Amniotic stem cell (primary cell): Measurements from ENCODE around the gene PLS1.

ENCODE experiments used
- DNase-seq: peaks from one replicate; lab custom pipeline; 2025; lab: John Stamatoyannopoulos, UW

The PLS1 gene

GRCh38 chr3:142641504-142641903 lies 45.3 kb downstream of the PLS1 start:
- no peak for DNase-seq

GRCh38 chr3:142642956-142643355 lies 46.8 kb downstream of the PLS1 start:
- DNase-seq, result no peak

GRCh38 chr3:142644502-142644901 lies 48.3 kb downstream of the PLS1 start:
- no peak for DNase-seq

DNA sequence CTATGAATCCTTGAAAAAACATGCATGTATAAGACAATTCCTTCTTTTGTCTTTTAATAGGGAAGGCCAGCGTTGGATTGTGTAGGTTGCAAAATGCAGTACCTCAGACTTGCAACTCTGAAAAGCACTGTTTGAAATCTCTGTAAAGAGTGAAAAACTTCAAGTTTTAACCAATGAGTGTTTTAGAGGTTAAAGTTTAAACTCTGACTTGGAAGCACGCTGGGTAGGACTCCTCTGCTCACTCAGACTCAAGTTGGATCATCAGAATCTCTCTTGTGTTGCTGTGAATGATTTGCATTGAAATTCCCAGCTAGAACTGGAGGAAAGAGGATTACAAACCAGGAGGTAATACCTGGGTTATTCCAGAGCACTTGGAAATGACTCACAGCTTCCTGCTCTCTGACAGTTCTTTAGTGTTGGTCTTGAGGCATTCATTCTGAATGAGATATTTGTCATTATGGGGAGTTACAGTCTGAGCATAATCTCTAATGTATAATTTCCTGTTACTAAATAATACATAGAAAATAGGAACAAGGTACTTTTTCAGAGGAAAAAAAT lies 49.1 kb downstream of the PLS1 start:
- DNase-seq, result peak; percentile 12

DNA sequence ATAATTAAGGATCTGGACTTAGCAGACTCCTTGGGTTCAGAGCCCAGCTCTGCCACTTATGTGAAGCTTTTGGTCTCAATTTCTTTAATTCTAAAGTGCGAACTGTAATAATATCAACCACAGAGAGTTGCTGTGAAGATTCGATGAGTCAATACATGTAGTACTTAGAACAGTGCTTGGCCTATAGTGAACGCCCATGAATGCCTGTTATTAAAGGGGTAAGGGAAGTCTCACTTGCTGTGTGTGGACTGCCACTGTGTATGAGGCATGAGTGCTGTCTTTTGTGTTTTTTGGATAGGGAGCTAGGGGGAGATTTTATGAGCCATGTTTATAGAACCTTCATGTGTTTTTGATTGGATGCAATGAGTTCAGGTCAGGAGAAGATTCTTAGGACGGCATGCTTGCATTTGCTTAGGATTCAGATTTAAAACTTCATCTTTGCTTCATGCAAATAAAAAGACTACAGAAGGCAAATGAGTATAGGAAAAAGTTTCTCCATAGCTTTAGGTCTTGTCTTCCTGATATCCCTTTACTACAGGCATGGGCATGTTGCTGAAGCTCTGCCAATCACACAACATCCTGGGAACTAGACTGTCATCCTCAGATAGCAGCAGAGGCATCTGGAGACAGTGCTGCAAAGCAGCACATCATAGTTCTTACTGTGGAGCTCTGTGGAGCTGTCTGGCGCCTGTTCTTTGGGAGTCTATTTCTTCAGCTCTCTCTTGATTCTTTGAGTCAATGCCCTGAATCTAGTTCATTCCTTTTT lies 50.0 kb downstream of the PLS1 start:
- DNase-seq, result no peak

- no peak for DNase-seq
Measured at GRCh38 chr3:142647856-142648255, 51.7 kb downstream of the PLS1 start.

- no peak for DNase-seq
Measured at GRCh38 chr3:142648950-142649349, 52.8 kb downstream of the PLS1 start.

DNA sequence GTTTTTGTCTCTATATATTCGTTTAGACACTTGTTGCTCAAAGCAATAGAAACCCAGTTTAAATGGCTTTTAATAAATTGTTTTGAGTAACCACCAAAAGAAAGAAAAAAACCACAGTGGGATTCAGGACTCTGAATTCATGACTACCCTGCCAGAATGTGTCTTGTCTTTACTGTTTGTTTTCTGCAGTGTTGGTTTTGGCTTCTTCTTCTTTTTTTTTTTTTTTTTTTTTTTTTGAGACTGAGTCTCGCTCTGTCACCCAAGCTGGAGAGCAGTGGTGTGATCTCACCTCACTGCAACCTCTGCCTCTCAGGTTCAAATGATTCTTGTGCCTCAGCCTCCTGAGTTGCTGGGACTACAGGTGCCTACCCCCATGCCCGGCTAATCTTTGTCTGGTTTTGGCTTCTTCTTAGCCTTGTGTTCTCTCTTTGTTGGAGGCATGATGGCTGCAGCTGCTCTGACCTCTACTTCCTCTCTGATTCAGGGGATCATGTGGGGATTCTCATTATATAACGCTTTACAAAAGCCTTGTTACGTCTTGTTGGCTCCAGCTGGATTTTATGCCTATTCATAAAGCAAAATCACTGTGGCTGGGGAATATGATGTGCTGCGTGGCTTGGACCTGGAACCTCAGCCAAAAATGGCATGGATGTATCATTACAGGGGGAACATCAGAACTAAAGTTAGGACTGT lies 54.0 kb downstream of the PLS1 start:
- no peak for DNase-seq

DNA sequence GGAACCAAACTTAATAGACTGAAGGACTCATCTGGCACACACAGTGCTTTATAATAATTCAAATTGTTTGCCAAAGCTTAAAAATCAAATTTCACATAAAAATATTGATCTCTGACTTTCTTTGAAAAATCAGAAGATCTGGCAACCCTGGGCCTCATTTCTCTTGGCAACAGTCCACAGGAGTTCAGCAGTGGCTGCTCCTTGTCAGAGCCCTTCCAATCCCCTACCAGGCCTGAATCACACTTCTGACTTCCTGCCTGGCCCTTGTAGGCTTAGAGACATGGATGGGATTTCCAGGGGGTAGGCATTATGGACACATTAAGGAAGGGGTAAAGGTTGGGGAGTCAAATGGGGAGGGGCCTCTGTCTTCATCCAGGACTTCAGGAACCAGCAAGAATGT lies 55.5 kb downstream of the PLS1 start:
- no peak for DNase-seq

GRCh38 chr3:142652826-142653292 lies 56.7 kb downstream of the PLS1 start:
- no peak for DNase-seq

- DNase-seq, result no peak
Measured at GRCh38 chr3:142656575-142656974, 60.4 kb downstream of the PLS1 start.

DNA sequence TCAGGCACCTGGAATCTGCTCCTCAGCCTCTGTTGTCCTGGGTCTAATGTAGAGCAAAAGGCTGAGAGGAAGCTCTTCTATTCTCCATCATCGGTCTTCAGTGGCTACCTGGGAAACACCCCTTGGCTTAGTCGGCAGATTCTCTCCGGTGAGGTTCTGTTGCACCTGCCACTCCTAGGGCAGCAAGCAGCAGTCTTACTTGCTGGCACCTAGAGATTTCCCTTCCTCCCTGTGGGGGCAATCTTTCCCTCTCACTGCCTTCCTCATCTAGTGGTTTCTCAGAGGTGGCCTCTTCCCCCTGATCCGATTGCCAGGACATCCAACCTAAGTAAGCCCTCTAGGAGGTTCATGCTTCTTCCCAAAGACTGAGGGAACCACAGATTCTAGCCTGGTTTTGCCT lies 60.8 kb downstream of the PLS1 start:
- no peak for DNase-seq

DNA sequence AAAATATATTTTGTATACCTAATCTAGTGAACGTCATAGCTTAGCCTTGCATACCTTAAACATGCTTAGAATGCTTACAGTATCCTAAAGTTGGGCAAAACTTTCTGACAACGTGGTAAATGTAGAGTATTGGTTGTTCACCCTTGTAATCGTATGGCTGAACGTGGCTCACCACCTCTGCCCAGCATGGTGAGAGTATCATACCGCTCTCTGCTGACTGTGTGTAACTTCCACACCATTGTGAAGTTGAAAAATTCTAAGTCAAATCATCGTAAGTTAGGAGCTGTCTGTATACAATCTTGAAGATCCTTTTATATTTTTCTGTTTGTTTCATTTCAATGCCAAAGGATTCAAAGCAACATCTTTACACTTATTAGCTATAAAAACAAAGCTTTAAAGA lies 64.2 kb downstream of the PLS1 start:
- DNase-seq, result no peak

- no peak for DNase-seq
Measured at GRCh38 chr3:142660893-142661292, 64.7 kb downstream of the PLS1 start.

- no peak for DNase-seq
Measured at GRCh38 chr3:142663865-142664264, 67.7 kb downstream of the PLS1 start.

DNA sequence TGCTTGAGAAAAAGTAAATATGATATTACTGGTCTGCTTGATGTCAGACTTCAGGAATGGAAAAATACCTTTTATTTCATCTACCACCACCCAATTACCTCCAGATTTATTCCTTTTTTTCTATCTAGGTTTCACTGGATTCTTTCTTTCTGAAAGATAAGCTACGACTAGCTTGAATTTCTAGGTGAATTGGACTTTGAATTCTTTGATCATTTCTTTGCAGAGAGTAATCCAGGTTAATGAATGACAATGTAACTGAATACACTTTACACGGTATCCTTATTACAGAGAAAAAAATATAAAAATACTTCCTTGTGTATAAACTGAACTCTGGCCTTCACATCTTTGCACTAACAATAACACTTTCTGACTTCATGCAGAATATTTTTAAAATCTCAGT lies 68.1 kb downstream of the PLS1 start:
- DNase-seq, result no peak

- DNase-seq, result no peak
Measured at GRCh38 chr3:142664819-142665218, 68.6 kb downstream of the PLS1 start.

GRCh38 chr3:142670120-142670519 lies 73.9 kb downstream of the PLS1 start:
- no peak for DNase-seq

DNA sequence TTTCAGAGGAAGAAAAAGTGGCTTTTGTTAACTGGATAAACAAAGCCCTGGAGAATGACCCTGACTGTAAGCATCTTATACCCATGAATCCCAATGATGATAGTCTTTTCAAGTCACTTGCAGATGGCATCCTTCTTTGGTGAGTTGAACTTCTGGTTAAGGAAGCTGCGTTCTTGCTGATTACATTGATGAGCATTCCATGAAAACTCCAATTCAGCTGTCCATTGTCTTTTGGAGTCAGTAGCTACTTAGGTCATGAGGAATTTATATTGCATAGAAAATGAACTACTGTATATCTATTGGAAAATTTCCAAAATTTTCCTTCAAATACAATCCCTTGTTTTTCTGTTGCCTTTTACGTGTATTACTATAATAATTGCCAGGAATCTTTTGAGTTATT lies 80.0 kb downstream of the PLS1 start:
- DNase-seq, result no peak

DNA sequence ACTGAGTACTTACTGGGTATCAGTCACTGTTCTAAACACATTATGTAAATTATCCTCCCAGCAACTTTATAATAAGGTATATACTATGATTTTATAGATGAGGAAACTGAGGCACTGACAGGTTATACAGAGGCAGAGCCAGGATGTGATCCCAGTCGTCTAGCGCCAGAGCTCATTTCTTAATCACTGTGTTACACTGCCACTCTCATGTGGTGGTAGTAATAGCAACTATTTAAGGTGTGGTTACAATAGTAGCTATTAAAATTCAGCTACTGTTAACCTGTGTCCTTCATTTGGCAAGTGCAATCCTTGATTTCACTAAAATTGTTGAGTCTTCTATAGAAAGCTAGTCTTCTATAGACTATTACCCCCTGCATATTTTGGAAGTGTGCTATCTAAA lies 84.5 kb downstream of the PLS1 start:
- no peak for DNase-seq

GRCh38 chr3:142690613-142691012 lies 94.4 kb downstream of the PLS1 start:
- no peak for DNase-seq

DNA sequence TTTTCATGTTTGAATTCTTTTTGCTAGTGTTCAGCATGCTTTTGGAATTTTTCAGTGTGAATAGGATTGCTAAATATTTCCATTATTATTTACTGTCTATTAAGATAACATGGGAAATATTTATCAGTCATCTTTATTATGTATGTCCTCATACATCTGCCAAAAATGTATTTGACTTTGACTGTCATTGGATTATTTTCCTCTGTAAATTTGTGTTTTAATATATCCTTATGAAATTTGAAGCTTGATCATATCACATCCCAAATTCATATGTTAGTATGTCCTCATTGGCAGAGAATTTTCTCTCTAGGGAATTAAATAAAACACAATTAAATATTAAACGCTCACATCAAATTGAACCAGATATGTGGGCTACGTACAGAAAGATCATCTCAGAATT lies 95.3 kb downstream of the PLS1 start:
- no peak for DNase-seq

- no peak for DNase-seq
Measured at GRCh38 chr3:142693136-142693853, 97.1 kb downstream of the PLS1 start.
